Peyer's patch (tissue), 4 donors: ENCODE data around the gene LRBA. TPM values are rescaled to one million over a fixed set of nuclear protein-coding genes. Genes with fewer than 3 reads are reported as not detected.
"Not testable (repeated sequence)": the region's sequence is repeated elsewhere in the genome, so short reads cannot be mapped to it uniquely, and the experiment has no call there.

Experiments used
- DNase-seq, 3 donors: peaks; one replicate each; pipeline ENCODE4 v3.0.0-alpha.2; 2017 to 2019
- H3K27ac ChIP-seq, 4 donors: fragments of 200-600 bp; sonication (generic); one replicate each; pipeline ENCODE4 v1.5.1; 2016 to 2019
- H3K27me3 ChIP-seq, 2 donors: fragments of 200-600 bp; sonication (generic); one replicate each; pipeline ENCODE4 v1.5.1; 2019
- H3K36me3 ChIP-seq, 3 donors: fragments of 200-600 bp; sonication (generic); one replicate each; pipeline ENCODE4 v1.5.1; 2016 to 2019
- H3K4me1 ChIP-seq, 4 donors: fragments of 200-600 bp; sonication (generic); one replicate each; pipeline ENCODE4 v1.5.1; 2016 to 2019
- H3K4me3 ChIP-seq, 4 donors: fragments of 200-600 bp; sonication (generic); 1 replicate in 3 of 4; 2 replicates in 1 of 4; pipeline ENCODE4 v1.5.1; 2016 to 2019; ENCODE audit warnings: mild to moderate bottlenecking in 1 of 4
- H3K9me3 ChIP-seq, 4 donors: fragments of 200-600 bp; sonication (generic); one replicate each; pipeline ENCODE4 v1.5.1; 2016 to 2019; ENCODE audit warnings: mild to moderate bottlenecking in 1 of 4
- POLR2A ChIP-seq, 2 donors: fragments of 450-650 bp; IDR thresholded peaks; one replicate each; pipeline ENCODE4 v1.5.1; 2017; ENCODE audit warnings: antibody characterized with exemption in 2 of 2, mild to moderate bottlenecking in 2 of 2, moderate library complexity in 2 of 2
- total RNA-seq, 4 donors: library from RNA; depleted of rRNA; stranded (reverse); fragments of >200 nt; gene quantifications; one replicate each; pipeline ENCODE4 v1.1.0, GENCODE V29; 2016
- TF ChIP-seq, protein P1 (sequence below), 6 experiments: fragments of 450-650 bp in 4 of 6; fragments of 200-600 bp in 2 of 6; sonication (generic) in 1 of 6; IDR thresholded peaks; one replicate each; pipeline ENCODE4 v1.5.1; 2017 to 2019; ENCODE audit warnings: antibody characterized with exemption in 6 of 6, mild to moderate bottlenecking in 3 of 6, moderate library complexity in 1 of 6

The LRBA gene
- total RNA-seq, 4 donors from 2014 or later: 71.5 to 120 (median 91.7) TPM

DNA sequence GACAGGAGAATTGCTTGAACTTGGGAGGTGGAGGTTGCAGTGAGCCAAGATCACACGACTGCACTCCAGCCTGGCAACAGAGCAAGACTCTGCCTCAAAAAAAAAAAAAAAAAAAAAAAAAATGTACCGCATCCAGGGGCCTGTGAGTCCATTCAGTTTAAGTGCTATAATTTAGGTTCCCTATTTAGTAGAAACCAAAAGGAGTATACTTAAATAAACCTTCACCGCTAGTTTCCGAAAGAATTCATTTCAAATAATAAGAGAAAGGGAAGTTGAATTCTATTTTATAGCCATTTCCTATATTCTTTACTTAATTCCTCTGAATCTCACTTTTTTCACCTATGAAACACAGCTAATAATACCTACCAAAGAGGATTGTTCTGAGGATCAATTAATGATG is 20.8 kb upstream of the LRBA start:
- no peaks in the 10 kb centered on the region for H3K9me3 ChIP-seq

DNA sequence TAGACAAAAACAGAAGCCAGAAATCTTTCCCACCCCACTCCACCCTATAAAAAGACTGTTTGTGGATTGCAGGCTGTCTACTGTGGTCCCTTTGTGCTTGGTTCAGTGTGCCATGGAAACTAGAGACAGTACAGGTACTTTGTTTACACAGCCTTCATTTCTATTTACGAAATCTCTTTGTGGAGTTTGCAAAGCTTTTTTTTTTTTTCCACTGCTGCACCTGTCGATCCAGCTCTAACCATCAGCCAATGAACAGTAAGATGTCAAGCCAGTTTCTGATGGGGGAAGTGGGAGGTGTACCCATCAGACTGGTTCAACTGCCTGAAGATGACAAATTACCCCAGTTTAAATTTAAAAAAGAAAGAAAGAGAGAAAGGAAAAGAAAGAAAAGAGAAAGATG is 20.2 kb upstream of the LRBA start:
- Histone ChIP-seq H3K4me1 (no peaks in the 10 kb centered on the region), H3K9me3 (no peaks in the 10 kb centered on the region), H3K27ac (no peak overlapping the region), H3K36me3 (no peaks in the 10 kb centered on the region), H3K4me3 (no peak overlapping the region), H3K27me3 (no peaks in the 10 kb centered on the region)
- no peak for TF ChIP-seq POLR2A (IDR thresholded peaks at IDR 0.05)
- TF ChIP-seq, protein P1, sequence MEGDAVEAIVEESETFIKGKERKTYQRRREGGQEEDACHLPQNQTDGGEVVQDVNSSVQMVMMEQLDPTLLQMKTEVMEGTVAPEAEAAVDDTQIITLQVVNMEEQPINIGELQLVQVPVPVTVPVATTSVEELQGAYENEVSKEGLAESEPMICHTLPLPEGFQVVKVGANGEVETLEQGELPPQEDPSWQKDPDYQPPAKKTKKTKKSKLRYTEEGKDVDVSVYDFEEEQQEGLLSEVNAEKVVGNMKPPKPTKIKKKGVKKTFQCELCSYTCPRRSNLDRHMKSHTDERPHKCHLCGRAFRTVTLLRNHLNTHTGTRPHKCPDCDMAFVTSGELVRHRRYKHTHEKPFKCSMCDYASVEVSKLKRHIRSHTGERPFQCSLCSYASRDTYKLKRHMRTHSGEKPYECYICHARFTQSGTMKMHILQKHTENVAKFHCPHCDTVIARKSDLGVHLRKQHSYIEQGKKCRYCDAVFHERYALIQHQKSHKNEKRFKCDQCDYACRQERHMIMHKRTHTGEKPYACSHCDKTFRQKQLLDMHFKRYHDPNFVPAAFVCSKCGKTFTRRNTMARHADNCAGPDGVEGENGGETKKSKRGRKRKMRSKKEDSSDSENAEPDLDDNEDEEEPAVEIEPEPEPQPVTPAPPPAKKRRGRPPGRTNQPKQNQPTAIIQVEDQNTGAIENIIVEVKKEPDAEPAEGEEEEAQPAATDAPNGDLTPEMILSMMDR (IDR thresholded peaks at IDR 0.05): no peak
- DNase-seq: no peak

More for the DNA sequence above, 20.8 kb upstream of the LRBA start:
- H3K4me3 ChIP-seq: no peak overlapping the region
- no peak overlapping the region for H3K27ac ChIP-seq
- no peaks in the 10 kb centered on the region for H3K4me1 ChIP-seq
- no peaks in the 10 kb centered on the region for H3K36me3 ChIP-seq
- H3K27me3 ChIP-seq: no peaks in the 10 kb centered on the region
- no peak for TF ChIP-seq POLR2A (IDR thresholded peaks at IDR 0.05)
- TF ChIP-seq, protein P1 (IDR thresholded peaks at IDR 0.05): no peak
- DNase-seq: no peak

DNA sequence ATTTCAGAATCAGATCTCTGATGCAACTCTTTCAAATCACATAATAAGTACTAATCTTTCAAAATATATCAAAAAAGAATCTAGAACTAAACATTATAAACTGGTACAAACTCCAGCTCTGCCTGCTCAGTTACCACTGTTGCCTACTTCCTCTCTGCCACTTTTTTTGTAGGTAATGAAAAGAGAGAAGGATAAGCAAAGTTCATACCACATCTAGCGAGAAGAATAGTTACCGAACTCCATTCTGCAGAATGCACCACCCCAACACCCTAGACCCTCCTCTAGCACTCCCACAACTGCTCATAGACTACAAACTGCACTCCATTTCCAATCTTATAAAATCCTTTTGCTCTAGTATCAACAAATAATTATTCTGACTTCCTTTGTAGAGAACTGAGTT is 19.7 kb upstream of the LRBA start:
- DNase-seq: no peak
- Histone ChIP-seq H3K4me3 (no peak overlapping the region), H3K9me3 (no peaks in the 10 kb centered on the region), H3K27me3 (no peaks in the 10 kb centered on the region), H3K27ac (no peak overlapping the region), H3K4me1 (no peaks in the 10 kb centered on the region), H3K36me3 (no peaks in the 10 kb centered on the region)
- TF ChIP-seq, protein P1 (IDR thresholded peaks at IDR 0.05): no peak
- TF ChIP-seq POLR2A (IDR thresholded peaks at IDR 0.05): no peak

DNA sequence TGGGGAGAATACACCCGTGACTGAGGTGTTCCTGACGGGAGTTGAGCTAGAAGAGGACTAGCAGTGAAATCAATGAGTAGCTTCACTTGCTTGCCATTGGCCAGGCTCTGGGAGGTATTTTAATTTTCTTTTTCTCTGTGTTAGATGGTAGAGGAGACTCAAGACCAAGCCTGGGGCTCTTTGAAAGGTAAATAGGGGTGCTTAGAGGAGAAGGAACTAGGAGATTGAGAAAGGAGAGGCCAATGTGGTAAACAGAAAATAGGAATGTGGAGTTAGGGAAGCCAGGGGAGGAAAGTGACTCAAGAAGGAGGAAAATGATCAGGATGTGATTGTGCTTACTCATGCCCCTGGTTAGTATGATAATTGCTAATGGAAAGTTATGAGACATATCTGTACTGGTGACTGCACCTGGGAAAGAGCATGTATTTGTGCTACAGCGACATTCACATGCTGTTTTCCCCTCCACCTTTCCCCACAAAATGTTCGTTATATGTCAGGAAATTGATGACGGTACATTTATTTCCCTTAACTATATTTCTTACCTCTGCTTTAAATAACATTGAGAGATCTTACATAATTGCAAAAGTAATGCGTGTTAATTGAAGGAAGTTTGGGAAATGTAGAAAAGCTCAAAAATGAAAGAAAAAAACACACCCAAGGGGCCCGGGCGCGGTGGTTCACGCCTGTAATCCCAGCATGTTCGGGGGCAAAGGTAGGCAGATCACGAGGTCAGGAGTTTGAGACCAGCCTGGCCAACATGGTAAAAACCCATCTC is 16.9 kb upstream of the LRBA start:
- Histone ChIP-seq H3K4me1 (no peaks in the 10 kb centered on the region), H3K27ac (no peak overlapping the region), H3K4me3 (no peak overlapping the region), H3K36me3 (no peaks in the 10 kb centered on the region), H3K27me3 (no peaks in the 10 kb centered on the region), H3K9me3 (no peaks in the 10 kb centered on the region)
- no peak for TF ChIP-seq POLR2A (IDR thresholded peaks at IDR 0.05)
- TF ChIP-seq, protein P1 (IDR thresholded peaks at IDR 0.05): no peak
- DNase-seq: no peak

DNA sequence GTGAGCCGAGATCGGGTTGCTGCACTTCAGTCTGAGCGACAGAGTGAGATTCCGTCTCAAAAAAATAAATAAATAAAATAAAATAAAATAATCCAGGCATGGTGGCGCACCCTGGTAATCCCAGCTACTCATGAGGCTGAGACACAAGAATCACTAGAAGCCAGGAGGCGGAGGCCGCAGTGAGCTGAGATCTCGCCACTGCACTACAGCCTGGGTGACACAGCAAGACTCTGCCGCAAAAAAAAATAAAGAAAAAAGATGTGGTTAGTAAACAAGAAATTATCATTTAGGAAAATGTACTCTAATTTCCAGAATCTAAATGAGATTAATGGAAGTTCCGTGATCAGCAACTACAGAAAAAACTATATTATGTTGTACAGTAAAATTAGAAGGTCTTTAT is 14.5 kb upstream of the LRBA start:
- H3K27ac ChIP-seq: no peak overlapping the region
- TF ChIP-seq POLR2A (IDR thresholded peaks at IDR 0.05): no peak
- TF ChIP-seq, protein P1 (IDR thresholded peaks at IDR 0.05): no peak
- no peaks in the 10 kb centered on the region for H3K27me3 ChIP-seq
- H3K36me3 ChIP-seq: no peaks in the 10 kb centered on the region
- H3K4me3 ChIP-seq: no peak overlapping the region
- DNase-seq: no peak
- no peaks in the 10 kb centered on the region for H3K4me1 ChIP-seq
- H3K9me3 ChIP-seq: no peaks in the 10 kb centered on the region

DNA sequence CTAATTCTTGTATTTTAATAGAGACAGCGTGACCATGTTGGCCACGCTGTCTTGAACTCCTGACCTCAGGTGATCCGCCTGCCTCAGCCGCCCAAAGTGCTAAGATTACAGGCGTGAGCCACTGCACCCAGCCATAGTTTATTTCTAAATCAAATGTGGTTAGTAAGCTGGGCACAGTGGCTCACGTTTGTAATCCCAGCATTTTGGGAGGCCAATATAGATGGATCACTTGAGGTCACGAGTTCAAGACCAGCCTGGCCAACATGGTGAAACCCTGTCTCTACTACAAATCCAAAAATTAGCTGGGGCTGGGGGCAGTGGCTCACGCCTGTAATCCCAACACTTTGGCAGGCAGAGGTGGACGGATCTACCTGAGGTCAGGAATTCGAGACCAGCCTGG is 13.9 kb upstream of the LRBA start:
- H3K9me3 ChIP-seq: not testable (repeated sequence)

More for the DNA sequence above, 13.9 kb upstream of the LRBA start:
- H3K4me1 ChIP-seq, H3K27ac ChIP-seq, H3K4me3 ChIP-seq, DNase-seq, H3K36me3 ChIP-seq, H3K27me3 ChIP-seq: not testable (repeated sequence)
